ENCODE data around the gene CUL4A. TPM values are rescaled to one million over a fixed set of nuclear protein-coding genes. Genes with fewer than 3 reads are reported as not detected.

Gene CUL4A
- total RNA-seq, 1 donor from 2014 or later, result 57.0 TPM

GRCh38 chr13:113272031-113272430 is 62.6 kb downstream of the CUL4A start:
- H3K36me3 ChIP-seq, result no peaks in the 10 kb centered on the region
- ATAC-seq, result no peak
- peak overlapping the region; percentile 28 for H3K27ac ChIP-seq
- H3K27me3 ChIP-seq, result no peaks in the 10 kb centered on the region
- DNase-seq, result no peak
- intact Hi-C loops (cut with DNase I), result no loop called here
- no peaks in the 10 kb centered on the region for H3K9me3 ChIP-seq
- H3K4me1 ChIP-seq, result peaks cover 8% of the 10 kb centered on the region
- no peak for TF ChIP-seq CTCF (IDR thresholded peaks at IDR 0.05)
- no peak overlapping the region for H3K4me3 ChIP-seq

GRCh38 chr13:113272701-113273181 is 63.3 kb downstream of the CUL4A start:
- Histone ChIP-seq H3K9me3 (no peaks in the 10 kb centered on the region), H3K4me1 (peaks cover 8% of the 10 kb centered on the region), H3K4me3 (no peak overlapping the region), H3K27me3 (no peaks in the 10 kb centered on the region), H3K36me3 (no peaks in the 10 kb centered on the region), H3K27ac (no peak overlapping the region)
- intact Hi-C loops (cut with DNase I), result no loop called here
- ATAC-seq (peak; percentile 76), DNase-seq (peak; percentile 76)
- TF ChIP-seq CTCF (IDR thresholded peaks at IDR 0.05), result no peak

GRCh38 chr13:113273321-113273720 is 63.9 kb downstream of the CUL4A start:
- no peak for TF ChIP-seq CTCF (IDR thresholded peaks at IDR 0.05)
- ATAC-seq (no peak), DNase-seq (no peak)
- no peak overlapping the region for H3K4me3 ChIP-seq
- no peaks in the 10 kb centered on the region for H3K9me3 ChIP-seq
- H3K27me3 ChIP-seq, result no peaks in the 10 kb centered on the region
- H3K27ac ChIP-seq, result peak overlapping the region; percentile 42
- H3K36me3 ChIP-seq, result no peaks in the 10 kb centered on the region
- intact Hi-C loops (cut with DNase I), result no loop called here
- H3K4me1 ChIP-seq, result peaks cover 8% of the 10 kb centered on the region

GRCh38 chr13:113273851-113274590 is 64.6 kb downstream of the CUL4A start:
- DNase-seq (peak; percentile 76), ATAC-seq (peak; percentile 69)
- no peaks in the 10 kb centered on the region for H3K27me3 ChIP-seq
- H3K4me1 ChIP-seq, result peaks cover 8% of the 10 kb centered on the region
- H3K36me3 ChIP-seq, result no peaks in the 10 kb centered on the region
- H3K9me3 ChIP-seq, result no peaks in the 10 kb centered on the region
- intact Hi-C loops (cut with DNase I), result no loop called here
- H3K4me3 ChIP-seq, result no peak overlapping the region
- H3K27ac ChIP-seq, result peak overlapping the region; percentile 42
- no peak for TF ChIP-seq CTCF (IDR thresholded peaks at IDR 0.05)

- intact Hi-C loops (cut with DNase I), result no loop called here
- Histone ChIP-seq H3K4me3 (no peak overlapping the region), H3K27me3 (no peaks in the 10 kb centered on the region), H3K4me1 (peaks cover 8% of the 10 kb centered on the region), H3K27ac (no peak overlapping the region), H3K9me3 (no peaks in the 10 kb centered on the region), H3K36me3 (no peaks in the 10 kb centered on the region)
- no peak for TF ChIP-seq CTCF (IDR thresholded peaks at IDR 0.05)
- DNase-seq, result no peak
- no peak for ATAC-seq
These were observed 65.3 kb downstream of the CUL4A start for GRCh38 chr13:113274721-113275120.

Measured in upper lobe of right lung (tissue), 1 donor.